NT2/D1 (cell line): ENCODE results near the gene CLDN2.

Experiments used
- SUZ12 ChIP-seq: IDR thresholded peaks from 2 replicates; pipeline ENCODE4 v1.6.1; 2011; ENCODE audit not compliant: insufficient read length, insufficient read depth; ENCODE audit errors: extremely low read depth
- YY1 ChIP-seq: IDR thresholded peaks from 2 replicates; pipeline ENCODE4 v1.6.1; 2011; ENCODE audit not compliant: insufficient read length, insufficient read depth

DNA sequence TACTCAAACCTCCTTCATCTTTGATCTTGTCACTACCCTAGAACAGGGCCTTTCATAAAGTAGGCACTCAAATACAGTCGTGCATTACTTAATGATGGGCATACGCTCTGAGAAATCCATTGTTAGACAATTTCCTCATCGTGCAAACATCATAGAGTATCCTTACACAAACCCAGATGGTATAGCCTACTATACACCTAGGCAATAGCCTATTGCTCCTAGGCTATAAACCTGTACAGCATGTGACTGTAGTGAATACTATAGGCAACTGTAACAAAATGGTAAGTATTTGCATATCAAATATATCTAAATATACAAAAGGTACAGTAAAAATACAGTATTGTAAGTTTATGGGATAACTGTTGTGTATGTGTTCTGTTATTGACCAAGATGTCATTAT, 31.9 kb downstream of the CLDN2 start:
- TF ChIP-seq SUZ12 (no peak), YY1 (no peak)
